Measurements from ENCODE around the gene PTPN7.
"Not testable (repeated sequence)": the region's sequence is repeated elsewhere in the genome, so short reads cannot be mapped to it uniquely, and the experiment has no call there.

PTPN7 gene

GRCh38 chr1:202127836-202128622, 32.4 kb downstream of the PTPN7 start:
- no peak for DNase-seq

- no peak for DNase-seq
Measured at GRCh38 chr1:202127061-202127460, 33.3 kb downstream of the PTPN7 start.

- no peak for DNase-seq
Measured at GRCh38 chr1:202126426-202126825, 34.0 kb downstream of the PTPN7 start.

DNA sequence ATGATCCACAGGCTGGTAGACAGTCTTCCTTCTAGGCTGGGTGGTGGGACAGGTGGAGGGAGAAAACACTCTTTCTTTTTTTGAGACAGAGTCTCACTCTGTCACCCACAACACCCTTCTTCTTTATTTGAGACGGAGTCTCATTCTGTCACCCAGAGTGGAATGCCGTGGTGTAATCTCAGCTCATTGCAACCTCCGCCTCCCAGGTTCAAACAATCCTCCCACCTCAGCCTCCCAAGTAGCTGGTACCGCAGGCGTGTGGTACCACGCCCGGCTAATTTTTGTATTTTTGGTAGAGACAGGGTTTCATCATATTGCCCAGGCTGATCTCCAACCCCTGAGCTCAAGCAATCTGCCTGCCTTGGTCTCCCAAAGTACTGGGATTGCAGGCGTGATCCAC, 34.8 kb downstream of the PTPN7 start:
- DNase-seq = no peak

DNA sequence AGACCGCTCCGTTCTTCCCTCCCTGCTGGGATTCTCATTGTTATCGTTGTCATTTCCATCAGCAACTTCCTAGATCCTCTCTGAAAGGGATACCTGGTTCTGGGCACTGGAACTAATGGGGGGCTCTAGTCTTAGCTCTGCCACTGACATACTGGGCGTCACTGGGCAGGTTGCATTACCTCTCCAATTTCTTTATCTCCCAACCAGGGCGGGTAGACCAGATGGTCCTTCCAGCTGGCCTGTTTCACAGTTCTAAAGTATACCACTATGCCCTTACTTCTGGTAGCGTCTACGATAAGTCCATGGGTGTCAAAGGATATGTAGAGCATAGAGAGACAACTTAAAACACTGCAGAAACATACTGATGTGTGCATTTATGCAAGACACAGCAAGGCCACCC, 36.3 kb downstream of the PTPN7 start:
- no peak for DNase-seq

DNA sequence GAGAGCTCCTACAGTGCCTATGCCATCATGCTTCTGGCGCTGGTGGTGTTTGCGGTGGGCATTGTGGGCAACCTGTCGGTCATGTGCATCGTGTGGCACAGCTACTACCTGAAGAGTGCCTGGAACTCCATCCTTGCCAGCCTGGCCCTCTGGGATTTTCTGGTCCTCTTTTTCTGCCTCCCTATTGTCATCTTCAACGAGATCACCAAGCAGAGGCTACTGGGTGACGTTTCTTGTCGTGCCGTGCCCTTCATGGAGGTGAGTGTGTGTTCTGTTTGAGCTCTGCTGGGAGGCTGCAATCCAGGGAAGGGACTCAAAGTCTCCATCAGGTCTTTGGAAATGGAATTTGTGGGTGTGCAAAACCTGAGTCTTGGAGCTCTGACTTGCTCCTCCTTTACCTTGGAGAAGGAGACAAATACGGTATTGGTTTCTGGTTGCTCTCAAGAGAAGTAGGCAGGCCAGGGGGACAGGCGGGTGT, 37.0 kb downstream of the PTPN7 start:
- no peak for DNase-seq

DNA sequence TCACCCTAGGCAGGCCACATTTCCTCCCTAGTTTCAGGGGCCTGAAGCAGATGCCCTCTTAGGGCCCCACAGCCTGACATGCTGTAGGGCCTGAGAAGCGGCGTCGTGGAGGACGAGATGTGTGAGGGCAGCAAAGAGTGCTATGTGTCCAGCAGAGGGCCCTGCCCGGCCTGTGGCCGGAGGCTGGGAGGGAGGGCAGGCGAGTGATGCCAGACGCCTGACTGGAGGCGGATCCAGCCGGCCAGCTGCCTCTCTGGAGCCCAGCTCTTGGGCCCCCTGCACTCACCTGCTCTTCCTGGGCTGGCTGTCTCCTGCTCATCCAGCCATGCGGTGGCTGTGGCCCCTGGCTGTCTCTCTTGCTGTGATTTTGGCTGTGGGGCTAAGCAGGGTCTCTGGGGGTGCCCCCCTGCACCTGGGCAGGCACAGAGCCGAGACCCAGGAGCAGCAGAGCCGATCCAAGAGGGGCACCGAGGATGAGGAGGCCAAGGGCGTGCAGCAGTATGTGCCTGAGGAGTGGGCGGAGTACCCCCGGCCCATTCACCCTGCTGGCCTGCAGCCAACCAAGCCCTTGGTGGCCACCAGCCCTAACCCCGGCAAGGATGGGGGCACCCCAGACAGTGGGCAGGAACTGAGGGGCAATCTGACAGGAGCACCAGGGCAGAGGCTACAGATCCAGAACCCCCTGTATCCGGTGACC, 37.6 kb downstream of the PTPN7 start, which contains the start of gene GPR37L1:
GPR37L1 (plus strand) TSS at position 279 of the 697 bp plus-strand sequence; CDS start at position 326, 47 bp downstream.
- peak; percentile 81 for DNase-seq

DNA sequence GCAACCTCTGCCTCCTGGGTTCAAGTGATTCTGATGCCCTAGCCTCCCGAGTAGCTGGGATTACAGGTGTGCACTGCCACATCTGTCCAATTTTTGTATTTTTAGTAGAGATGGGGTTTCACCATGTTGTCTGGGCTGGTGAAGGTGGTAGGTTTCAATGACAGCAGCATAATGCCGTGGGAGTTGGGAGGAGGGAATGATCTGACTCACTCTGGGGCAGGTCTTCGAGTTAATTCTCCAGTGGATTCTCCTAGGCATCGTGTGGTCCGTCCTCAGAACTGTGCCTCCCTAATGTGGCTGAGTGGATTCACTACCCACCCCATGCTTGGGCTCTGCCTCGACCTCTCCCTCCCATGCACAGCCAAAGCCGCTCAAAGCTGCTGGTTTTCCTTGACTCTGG, 39.4 kb downstream of the PTPN7 start:
- no peak for DNase-seq

DNA sequence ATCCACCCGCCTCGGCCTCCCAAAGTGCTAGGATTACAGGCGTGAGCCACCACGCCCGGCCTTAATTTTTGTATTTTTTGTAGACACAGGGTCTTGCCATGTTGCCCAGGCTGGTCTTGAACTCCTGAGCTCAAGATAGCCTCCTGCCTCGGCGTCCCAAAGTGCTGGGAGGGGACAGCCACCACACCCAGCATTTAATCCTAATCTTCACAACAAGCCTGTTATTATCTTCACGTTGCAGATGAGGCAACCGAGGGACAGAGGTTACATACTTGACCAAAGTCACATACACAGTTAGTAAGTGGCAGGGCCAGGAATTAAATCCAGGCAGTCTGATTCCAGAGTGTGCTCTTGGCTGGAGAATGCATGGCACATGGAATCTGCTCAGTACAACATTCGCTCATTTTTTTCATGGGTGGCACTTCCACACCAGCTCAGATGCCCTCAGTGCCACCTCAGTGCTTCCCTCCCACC, 42.5 kb downstream of the PTPN7 start:
- DNase-seq = no peak

- no peak for DNase-seq
Measured at GRCh38 chr1:202116287-202116686, 44.1 kb downstream of the PTPN7 start.

DNA sequence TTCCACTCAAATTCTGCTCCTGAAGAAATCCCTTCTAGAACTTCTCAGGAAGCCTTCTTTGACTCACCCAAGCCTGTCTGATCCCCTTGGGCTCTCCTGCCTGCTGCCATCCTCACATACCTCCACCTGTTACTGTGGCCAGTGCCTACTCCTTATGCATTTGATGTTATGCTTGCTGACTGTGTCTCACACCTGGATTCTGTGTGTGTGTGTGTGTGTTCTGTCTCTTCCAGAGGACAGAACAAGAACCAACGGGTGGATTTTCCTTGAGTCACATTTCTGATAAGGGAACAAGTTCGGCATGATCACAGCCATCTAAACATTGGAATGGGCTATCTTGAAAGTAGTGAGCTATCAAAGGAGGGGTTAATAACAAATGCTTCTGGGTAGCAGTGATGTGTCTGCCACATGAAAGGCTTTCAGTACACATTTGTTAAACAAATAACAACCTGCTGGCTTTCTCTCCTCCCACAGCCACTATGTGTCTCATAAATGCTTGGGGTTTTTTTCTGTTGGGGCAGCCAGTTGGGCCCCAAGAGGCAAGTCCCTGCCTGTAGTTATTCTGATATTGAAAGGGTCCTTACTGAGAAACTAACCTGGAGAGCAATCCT, 46.6 kb downstream of the PTPN7 start:
- no peak for DNase-seq

- no peak for DNase-seq
Measured at GRCh38 chr1:202112859-202113689, 47.3 kb downstream of the PTPN7 start.

DNA sequence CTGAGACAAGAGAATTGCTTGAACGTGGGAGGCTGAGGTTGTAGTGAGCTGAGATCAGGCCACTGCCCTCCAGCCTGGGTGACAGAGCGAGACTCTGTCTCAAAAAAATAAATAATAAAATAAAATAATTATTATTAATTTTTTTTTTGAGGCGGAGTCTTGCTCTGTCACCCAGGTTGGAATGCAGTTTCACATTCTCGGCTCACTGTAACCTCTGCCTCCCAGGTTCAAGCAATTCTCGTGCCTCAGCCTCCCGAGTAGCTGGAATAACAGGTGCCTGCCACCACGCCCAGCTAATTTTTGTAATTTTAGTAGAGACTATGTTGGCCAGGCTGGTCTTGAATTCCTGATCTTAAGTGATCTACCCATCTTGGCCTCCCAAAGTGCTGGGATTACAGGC, 48.8 kb downstream of the PTPN7 start:
- DNase-seq = not testable (repeated sequence)

DNA sequence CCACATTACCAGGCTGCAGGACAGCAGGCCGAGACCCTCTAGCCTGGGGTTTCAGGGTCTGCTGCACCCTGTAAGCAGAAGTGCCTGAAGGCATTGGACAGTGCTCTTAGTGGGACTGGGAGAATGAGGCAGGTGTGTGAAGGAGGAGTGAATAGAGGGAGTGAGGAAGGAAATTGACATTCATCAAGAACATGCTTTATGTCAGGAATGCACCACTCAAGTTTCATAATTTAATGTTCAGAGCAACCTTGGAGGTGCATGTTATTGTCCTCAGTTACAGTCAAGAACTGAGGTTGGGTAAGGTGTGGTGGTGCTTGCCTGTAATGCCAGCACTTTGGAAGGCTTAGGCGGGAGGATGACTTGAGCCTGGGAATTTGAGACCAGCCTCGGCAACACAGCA, 49.4 kb downstream of the PTPN7 start:
- DNase-seq = no peak

DNA sequence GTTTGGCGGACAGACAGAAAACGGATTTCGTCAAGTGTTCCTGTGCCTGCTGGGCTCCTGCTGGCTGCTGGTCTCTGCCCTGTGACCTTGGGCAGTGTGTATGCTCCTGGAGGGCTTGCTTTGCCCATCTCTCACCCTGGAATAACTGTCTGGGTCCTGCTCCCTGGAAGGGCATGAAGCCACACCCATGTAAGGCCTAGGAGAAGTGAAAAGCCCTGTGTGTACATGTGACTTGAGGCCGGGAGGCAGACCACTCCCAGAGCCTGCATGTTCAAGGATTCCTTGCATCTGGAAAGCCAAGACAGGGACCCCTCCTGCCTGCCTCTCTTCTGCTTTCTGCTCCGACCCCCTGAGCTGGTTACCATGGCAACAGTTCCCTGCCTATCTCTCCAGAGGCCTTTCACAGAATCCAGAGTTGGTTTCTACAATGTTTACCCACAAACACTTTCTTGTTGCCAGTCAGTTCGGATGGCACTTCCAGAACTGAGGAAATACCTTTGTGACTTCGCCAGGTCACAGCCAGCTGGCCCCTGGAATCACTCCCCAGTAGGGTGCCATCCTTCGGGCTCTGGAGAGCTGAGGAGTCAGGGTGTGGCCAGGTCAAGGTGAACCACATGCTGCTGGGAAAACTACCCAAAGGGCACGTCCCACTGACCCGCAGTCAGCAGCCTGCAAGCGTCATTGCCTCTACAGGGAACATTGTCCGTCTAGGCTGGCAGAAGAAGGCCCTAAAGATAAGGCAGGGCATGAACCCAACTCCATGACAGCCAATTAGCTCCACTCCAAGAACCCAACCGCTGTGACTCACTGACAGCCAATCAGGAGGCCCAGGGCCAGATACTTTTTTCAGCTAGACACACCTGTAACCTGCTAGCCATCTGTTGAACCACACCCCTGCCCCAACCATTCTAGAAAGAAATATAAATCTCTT, 52.3 kb downstream of the PTPN7 start:
- DNase-seq = peak; percentile 53

DNA sequence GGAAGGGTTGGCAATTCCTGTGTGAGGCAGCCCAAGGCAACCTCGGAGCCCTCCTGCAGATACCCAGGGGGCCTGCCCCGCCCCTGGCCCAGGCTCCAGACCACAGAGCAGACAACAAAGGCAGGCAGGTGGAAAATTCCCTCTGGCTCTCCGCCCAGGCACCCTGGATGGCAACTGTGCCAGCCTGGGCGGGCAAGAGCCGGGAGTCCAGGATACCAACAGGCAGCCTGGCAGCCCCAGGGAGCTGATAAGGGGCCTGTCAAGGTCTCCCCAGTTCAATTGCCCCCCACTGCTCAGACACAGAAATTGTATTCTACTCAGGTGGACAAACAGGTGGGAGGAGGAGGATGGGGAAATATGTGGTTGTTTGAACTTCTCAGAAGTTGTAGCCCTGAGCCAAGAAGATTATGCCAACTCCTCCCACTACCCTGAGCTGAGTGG, 53.1 kb downstream of the PTPN7 start:
- no peak for DNase-seq

DNA sequence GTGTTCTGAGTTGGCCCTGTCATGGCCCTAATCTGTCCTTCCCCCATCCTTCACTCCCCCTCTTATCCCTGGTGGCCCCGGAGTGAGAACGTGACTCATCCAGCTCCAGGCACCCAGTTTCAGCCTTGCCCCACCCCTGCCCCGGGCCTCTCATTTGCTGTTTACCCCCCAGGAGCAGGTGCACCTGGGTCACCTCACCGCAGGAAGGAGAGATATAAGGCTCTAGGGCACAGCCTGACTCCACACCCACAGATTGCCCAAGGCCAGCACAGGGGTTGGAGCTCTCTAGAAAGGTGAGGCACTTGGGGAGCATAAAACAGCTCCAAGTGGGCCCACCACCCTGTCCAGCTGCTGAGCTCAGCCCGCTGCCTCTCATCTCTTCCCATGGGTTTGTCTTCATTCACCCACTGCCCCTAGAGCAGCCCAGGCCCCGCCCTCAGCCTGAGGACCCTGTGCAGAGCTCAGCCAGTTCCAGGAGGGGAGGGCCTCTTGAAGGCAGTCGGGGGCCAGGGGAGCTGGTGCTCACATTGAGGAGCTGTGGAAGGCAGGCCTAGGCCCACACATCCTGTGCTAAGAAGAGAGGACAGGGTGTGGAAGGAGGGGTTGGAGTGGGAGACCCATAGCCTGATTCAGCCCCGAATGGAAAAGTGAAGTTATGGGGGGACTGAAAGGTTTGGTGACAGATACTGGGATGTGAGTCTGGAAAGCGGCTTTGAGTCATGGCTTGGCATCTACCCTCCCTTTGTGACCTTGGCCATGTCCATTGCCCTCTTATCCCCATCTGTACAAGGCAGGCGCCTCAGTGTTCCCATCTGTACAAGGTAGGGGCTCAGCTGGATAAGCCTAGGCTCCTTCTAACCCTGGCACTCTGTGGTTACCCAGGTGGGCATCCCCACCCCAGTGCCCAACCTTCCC, 53.8 kb downstream of the PTPN7 start:
- DNase-seq = no peak

GRCh38 chr1:202105571-202106339, 54.6 kb downstream of the PTPN7 start:
- DNase-seq = no peak

DNA sequence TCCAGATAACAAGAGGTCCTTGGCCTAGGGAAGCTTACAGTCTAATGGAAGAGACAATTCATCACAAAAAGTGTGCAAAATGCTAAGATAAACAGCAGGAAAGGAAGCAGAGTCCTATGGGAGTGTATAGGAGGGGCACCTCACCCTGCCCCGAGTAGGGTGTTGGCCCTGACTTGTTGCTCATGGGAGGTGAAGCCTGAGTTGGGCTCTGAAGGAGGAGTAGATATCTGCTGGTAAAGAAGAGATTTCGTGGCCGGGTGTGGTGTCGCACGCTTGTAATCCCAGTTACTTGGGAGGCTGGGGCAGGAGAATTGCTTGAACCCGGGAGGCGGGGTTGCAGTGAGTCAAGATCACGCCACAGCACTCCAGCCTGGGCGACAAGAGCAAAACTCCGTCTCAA, 56.3 kb downstream of the PTPN7 start:
- DNase-seq = no peak

DNA sequence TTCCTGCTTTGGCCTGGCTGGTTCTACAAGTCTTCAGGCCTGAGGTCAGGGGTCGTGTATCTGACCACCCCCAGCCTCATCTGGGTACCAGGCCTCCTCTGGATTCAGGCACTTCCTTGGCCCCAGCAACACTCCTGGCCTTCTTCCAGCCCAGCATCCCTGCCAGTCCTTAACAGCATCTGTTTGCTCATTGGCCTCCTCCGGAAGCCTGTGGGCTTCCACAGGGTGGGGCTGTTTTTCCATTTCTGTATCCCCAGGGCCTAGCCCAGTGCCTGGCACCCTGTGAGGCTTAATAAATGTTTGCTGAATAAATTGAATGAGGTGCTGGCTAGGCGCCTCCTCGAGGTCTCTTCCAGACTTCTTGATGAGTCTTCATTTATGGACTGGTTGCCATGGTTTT, 59.2 kb downstream of the PTPN7 start:
- DNase-seq = no peak

All from retina (tissue), 1 donor.